CD4-positive, alpha-beta T cell (primary cell): ENCODE measurements around the gene ACAP2. TPM values are rescaled to one million over a fixed set of nuclear protein-coding genes. Genes with fewer than 3 reads are reported as not detected.
"Not testable (repeated sequence)": the region's sequence is repeated elsewhere in the genome, so short reads cannot be mapped to it uniquely, and the experiment has no call there.

Source experiments
- ATAC-seq: fragments of 200-7000 bp; cut with Tn5 transposase; one replicate; pipeline ENCODE4 v1.10.0; 2022; ENCODE audit warnings: mild to moderate bottlenecking; ENCODE audit not compliant: poor library complexity
- CTCF ChIA-PET: fragments of 350-600 bp; sonication (Branson Sonifier 250); formaldehyde crosslinking; loops from one replicate; lab custom pipeline; 2021; ENCODE audit warnings: antibody characterized with exemption, inconsistent platforms; lab: Charles Lee
- POLR2A ChIA-PET: fragments of 350-600 bp; sonication (Branson Sonifier 250); formaldehyde crosslinking; loops from one replicate; lab custom pipeline; 2021; ENCODE audit warnings: antibody characterized with exemption, inconsistent platforms; lab: Charles Lee
- DNase-seq, 14 experiments: peaks; one replicate each; pipeline ENCODE4 v3.0.0-alpha.2; 2013 to 2020; ENCODE audit warnings: mixed read lengths in 2 of 14
- H3K27ac ChIP-seq, 2 donors: one replicate each; pipeline versions ENCODE4 v1.5.1 to v1.7.0; 2013; ENCODE audit warnings: low read length in 2 of 2, low read depth in 1 of 2, mild to moderate bottlenecking in 1 of 2
- H3K27me3 ChIP-seq, 2 experiments: 1 replicate in 1 of 2; 2 replicates in 1 of 2; pipeline versions ENCODE4 v1.6.1 to v1.7.0; 2013; ENCODE audit warnings: low read length in 2 of 2, control low read depth in 1 of 2, mild to moderate bottlenecking in 1 of 2, moderate library complexity in 1 of 2; ENCODE audit not compliant: insufficient read depth in 2 of 2, control insufficient read depth in 1 of 2
- H3K36me3 ChIP-seq: one replicate; pipeline ENCODE4 v1.6.1; 2013; ENCODE audit warnings: low read length, control low read depth; ENCODE audit not compliant: insufficient read depth
- H3K4me1 ChIP-seq: one replicate; pipeline ENCODE4 v1.6.1; 2013; ENCODE audit warnings: low read length, control low read depth; ENCODE audit not compliant: insufficient read depth
- H3K4me3 ChIP-seq: one replicate; pipeline ENCODE4 v1.5.1; 2013; ENCODE audit warnings: mild to moderate bottlenecking, low read length, moderate library complexity
- H3K9me3 ChIP-seq, 2 experiments: 1 replicate in 1 of 2; 2 replicates in 1 of 2; pipeline versions ENCODE4 v1.6.1 to v1.7.0; 2013; ENCODE audit warnings: low read length in 2 of 2, mild to moderate bottlenecking in 2 of 2, control low read depth in 1 of 2, moderate library complexity in 1 of 2; ENCODE audit not compliant: control insufficient read depth in 1 of 2, insufficient read depth in 1 of 2
- H3K27ac Mint-ChIP-seq: one replicate; pipeline ENCODE4 v1.8.0; 2020; ENCODE audit warnings: mixed read lengths
- H3K27me3 Mint-ChIP-seq: one replicate; pipeline ENCODE4 v1.8.0; 2021; ENCODE audit warnings: mixed read lengths
- H3K36me3 Mint-ChIP-seq: one replicate; pipeline ENCODE4 v1.8.0; 2021; ENCODE audit warnings: low read depth, mixed read lengths
- H3K4me1 Mint-ChIP-seq: one replicate; pipeline ENCODE4 v1.8.0; 2021; ENCODE audit warnings: low read depth, mixed read lengths
- H3K4me3 Mint-ChIP-seq: one replicate; pipeline ENCODE4 v1.8.0; 2020; ENCODE audit warnings: mild to moderate bottlenecking, mixed read lengths
- H3K9me3 Mint-ChIP-seq: one replicate; pipeline ENCODE4 v1.8.0; 2020; ENCODE audit warnings: mixed read lengths
- CTCF ChIP-seq: fragments of 200-600 bp; IDR thresholded peaks from one replicate; pipeline ENCODE4 v1.8.0; 2022; ENCODE audit warnings: antibody characterized with exemption, mild to moderate bottlenecking
- intact Hi-C, 2 experiments: fragments of 100-400 bp; cut with DNase I in 1 of 2; cut with micrococcal nuclease in 1 of 2; formaldehyde crosslinking; loops; one replicate each; pipeline versions ENCODE4 v1.15.1 to v1.9.0; 2023 to 2025; cut with DNase I, micrococcal nuclease
- total RNA-seq, 174 experiments: library from RNA in 2 of 174; stranded (reverse) in 2 of 174; gene quantifications; one replicate each; pipeline ENCODE4 v1.2.3 and lab custom pipeline; 2021 to 2026

Gene ACAP2
- total RNA-seq, 2 experiments from 2014 or later, result 50.7 to 51.4 TPM

DNA sequence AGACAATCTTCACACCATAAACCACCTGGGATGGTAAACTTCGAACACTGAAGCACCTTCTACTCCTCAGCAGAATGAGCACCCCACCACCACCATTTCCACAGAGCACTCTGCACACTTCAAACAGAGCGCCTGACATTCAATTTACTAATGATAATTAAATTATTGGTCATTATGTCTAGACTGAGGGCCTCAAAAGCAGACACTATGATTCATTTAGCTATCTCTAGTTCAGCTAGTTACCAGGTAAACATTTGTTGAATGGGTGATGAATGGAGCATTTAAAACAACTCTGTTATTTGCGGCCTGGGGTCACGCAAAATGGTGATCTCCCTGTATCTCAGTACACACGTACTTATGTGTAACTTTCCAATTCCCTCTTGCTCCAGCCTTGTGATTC, 40.9 kb downstream of the ACAP2 start:
- intact Hi-C loops, result no loop called here
- DNase-seq (no peak), ATAC-seq (no peak)
- H3K4me1 Mint-ChIP-seq, result peaks cover 40% of the 10 kb centered on the region
- Histone ChIP-seq H3K4me1 (peaks cover 11% of the 10 kb centered on the region), H3K27me3 (no peaks in the 10 kb centered on the region), H3K27ac (no peak overlapping the region), H3K9me3 (no peaks in the 10 kb centered on the region), H3K36me3 (peaks cover 7% of the 10 kb centered on the region), H3K4me3 (no peak overlapping the region)
- CTCF ChIA-PET, result no interaction called here
- H3K27me3 Mint-ChIP-seq, result no peaks in the 10 kb centered on the region
- H3K4me3 Mint-ChIP-seq, result no peak overlapping the region
- no peak for TF ChIP-seq CTCF
- H3K27ac Mint-ChIP-seq, result no peak overlapping the region
- H3K9me3 Mint-ChIP-seq, result no peaks in the 10 kb centered on the region
- peaks cover 14% of the 10 kb centered on the region for H3K36me3 Mint-ChIP-seq
- POLR2A ChIA-PET, result no interaction called here

DNA sequence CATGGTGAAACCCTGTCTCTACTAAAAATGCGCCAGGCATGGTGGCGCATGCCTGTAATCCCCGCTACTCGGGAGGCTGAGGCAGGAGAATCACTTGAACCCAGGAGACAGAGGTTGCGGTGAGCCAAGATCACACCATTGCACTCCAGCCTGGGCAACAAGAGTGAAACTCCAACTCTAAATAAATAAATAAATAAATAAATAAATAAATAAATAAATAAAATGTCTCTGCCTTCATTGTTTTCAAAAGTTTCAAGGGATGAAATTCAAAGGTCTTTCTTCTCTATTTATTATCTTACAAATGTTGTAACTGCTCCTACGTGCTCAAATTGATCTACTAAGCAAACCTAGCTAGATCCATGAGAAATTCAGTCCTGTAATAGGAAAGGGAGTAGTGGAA, 44.4 kb downstream of the ACAP2 start:
- ATAC-seq, CTCF ChIA-PET, POLR2A ChIA-PET, H3K9me3 ChIP-seq, H3K4me3 ChIP-seq, H3K9me3 Mint-ChIP-seq, DNase-seq, H3K27me3 Mint-ChIP-seq, H3K36me3 ChIP-seq, H3K27ac ChIP-seq, H3K36me3 Mint-ChIP-seq, H3K4me3 Mint-ChIP-seq, H3K27me3 ChIP-seq: not testable (repeated sequence)
- intact Hi-C loops, result loop anchor here in 1 of 2 experiments (5.0 kb wide), 2 partner anchors 44 to 59 kb away; partner anchors contain the start of gene ACAP2
- Mint-ChIP-seq H3K4me1 (peaks cover 38% of the 10 kb centered on the region), H3K27ac (peak overlapping the region; percentile 43)
- peaks cover 14% of the 10 kb centered on the region for H3K4me1 ChIP-seq

- H3K4me3 Mint-ChIP-seq, result no peak overlapping the region
- H3K4me1 Mint-ChIP-seq, result peaks cover 40% of the 10 kb centered on the region
- H3K36me3 Mint-ChIP-seq, result no peaks in the 10 kb centered on the region
- Histone ChIP-seq H3K4me1 (peaks cover 11% of the 10 kb centered on the region), H3K27me3 (no peaks in the 10 kb centered on the region), H3K4me3 (no peak overlapping the region), H3K36me3 (peaks cover 3% of the 10 kb centered on the region), H3K27ac (no peak overlapping the region), H3K9me3 (no peaks in the 10 kb centered on the region)
- no peaks in the 10 kb centered on the region for H3K9me3 Mint-ChIP-seq
- no peak for TF ChIP-seq CTCF
- ChIA-PET POLR2A (no interaction called here), CTCF (interaction anchor here (1.0 kb wide), 1 partner anchor 10 kb away, joined by 3 read pairs; no protein-coding TSS in a partner anchor)
- H3K27me3 Mint-ChIP-seq, result no peaks in the 10 kb centered on the region
- intact Hi-C loops, result loop anchor here in 1 of 2 experiments (5.0 kb wide), 2 partner anchors 45 to 60 kb away; partner anchors contain the start of gene ACAP2
- no peak overlapping the region for H3K27ac Mint-ChIP-seq
- no peak for DNase-seq
- ATAC-seq, result no peak
Observed at GRCh38 chr3:195397524-195397923, 45.3 kb downstream of the ACAP2 start.
